Natural killer cell (primary cell): ENCODE results near the gene DLG5. TPM values are rescaled to one million over a fixed set of nuclear protein-coding genes. Genes with fewer than 3 reads are reported as not detected.

Experiments used
- ATAC-seq, 3 donors: fragments of 150-1000 bp in 2 of 3; fragments of 200-7000 bp in 1 of 3; cut with Tn5 transposase; 1 replicate in 1 of 3; 2 replicates in 2 of 3; pipeline ENCODE4 v1.10.0; 2021; ENCODE audit warnings: mild to moderate bottlenecking in 2 of 3, moderate library complexity in 2 of 3
- DNase-seq, 2 donors: peaks; one replicate each; pipeline versions ENCODE4 v3.0.0 to v3.0.0-alpha.2; 2013 to 2021; ENCODE audit warnings: mixed read lengths in 1 of 2
- H3K27ac ChIP-seq: one replicate; pipeline ENCODE4 v1.5.1; 2013; ENCODE audit warnings: mild to moderate bottlenecking, low read length
- H3K27me3 ChIP-seq: one replicate; pipeline ENCODE4 v1.6.1; 2013; ENCODE audit warnings: low read length; ENCODE audit not compliant: control insufficient read depth, insufficient read depth
- H3K36me3 ChIP-seq: one replicate; pipeline ENCODE4 v1.6.1; 2013; ENCODE audit warnings: low read length; ENCODE audit not compliant: control insufficient read depth, insufficient read depth
- H3K4me1 ChIP-seq: one replicate; pipeline ENCODE4 v1.6.1; 2013; ENCODE audit warnings: low read length; ENCODE audit not compliant: control insufficient read depth, insufficient read depth
- H3K4me3 ChIP-seq: one replicate; pipeline ENCODE4 v1.5.1; 2013; ENCODE audit warnings: low read length
- H3K9me3 ChIP-seq: one replicate; pipeline ENCODE4 v1.6.1; 2013; ENCODE audit warnings: low read length; ENCODE audit not compliant: control insufficient read depth, insufficient read depth
- H3K27ac Mint-ChIP-seq, 2 donors: one replicate each; pipeline ENCODE4 v1.8.0; 2022; ENCODE audit warnings: mild to moderate bottlenecking in 2 of 2, mixed read lengths in 2 of 2, moderate library complexity in 1 of 2
- H3K27me3 Mint-ChIP-seq, 2 donors: one replicate each; pipeline ENCODE4 v1.8.0; 2022; ENCODE audit warnings: low read depth in 2 of 2, mixed read lengths in 2 of 2
- H3K36me3 Mint-ChIP-seq: one replicate; pipeline ENCODE4 v1.8.0; 2022; ENCODE audit warnings: mixed read lengths
- H3K4me1 Mint-ChIP-seq, 2 donors: one replicate each; pipeline ENCODE4 v1.8.0; 2022; ENCODE audit warnings: mixed read lengths in 2 of 2
- H3K4me3 Mint-ChIP-seq: one replicate; pipeline ENCODE4 v1.8.0; 2022; ENCODE audit warnings: mild to moderate bottlenecking, moderate library complexity, mixed read lengths
- H3K9me3 Mint-ChIP-seq, 2 donors: one replicate each; pipeline ENCODE4 v1.8.0; 2022; ENCODE audit warnings: mixed read lengths in 2 of 2
- WGBS: methylation state at CpG from one replicate; pipeline ENCODE4 v1.1.7; 2013; ENCODE audit warnings: missing lambda C conversion rate; ENCODE audit not compliant: insufficient coverage; 5-methylcytosine and 5-hydroxymethylcytosine counted together
- intact Hi-C: fragments of 100-400 bp; cut with micrococcal nuclease; formaldehyde crosslinking; loops from one replicate; pipeline ENCODE4 v1.14.2; 2022
- total RNA-seq, 4 donors: library from RNA; stranded (reverse); fragments of 120-200 nt in 1 of 4; gene quantifications; one replicate each; pipeline versions ENCODE4 v1.2.3 to v1.2.4, GENCODE V29; 2013 to 2022
- TF ChIP-seq, protein P1 (sequence below): fragments of 200-600 bp; IDR thresholded peaks from one replicate; pipeline ENCODE4 v1.8.0; 2022; ENCODE audit warnings: antibody characterized with exemption

DLG5 gene
- total RNA-seq, 3 donors from 2014 or later (not counting 1 experiment from before 2014, with no cell fraction given) = 52.8 to 75.0 (median 52.9) TPM

DNA sequence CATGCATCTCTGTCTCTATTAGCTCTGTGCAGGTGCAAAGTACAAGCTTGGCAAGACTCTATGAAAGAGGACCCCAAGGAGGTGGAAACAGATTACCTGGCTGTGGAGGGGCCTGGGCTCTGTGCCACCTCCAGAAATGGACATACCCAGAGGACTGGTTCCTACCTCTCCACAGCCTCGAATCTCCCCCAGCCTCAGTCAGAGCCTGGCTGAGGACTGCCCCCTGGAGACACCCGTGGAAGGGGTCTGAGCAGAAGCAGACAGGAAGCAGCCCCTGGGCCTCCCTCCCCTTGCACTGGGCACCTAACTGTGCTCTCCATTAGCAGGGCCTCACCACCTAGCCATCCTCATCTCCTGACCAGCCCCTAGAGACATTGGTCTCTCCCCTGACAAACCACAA, 92.0 kb downstream of the DLG5 start:
- TF ChIP-seq, protein P1, sequence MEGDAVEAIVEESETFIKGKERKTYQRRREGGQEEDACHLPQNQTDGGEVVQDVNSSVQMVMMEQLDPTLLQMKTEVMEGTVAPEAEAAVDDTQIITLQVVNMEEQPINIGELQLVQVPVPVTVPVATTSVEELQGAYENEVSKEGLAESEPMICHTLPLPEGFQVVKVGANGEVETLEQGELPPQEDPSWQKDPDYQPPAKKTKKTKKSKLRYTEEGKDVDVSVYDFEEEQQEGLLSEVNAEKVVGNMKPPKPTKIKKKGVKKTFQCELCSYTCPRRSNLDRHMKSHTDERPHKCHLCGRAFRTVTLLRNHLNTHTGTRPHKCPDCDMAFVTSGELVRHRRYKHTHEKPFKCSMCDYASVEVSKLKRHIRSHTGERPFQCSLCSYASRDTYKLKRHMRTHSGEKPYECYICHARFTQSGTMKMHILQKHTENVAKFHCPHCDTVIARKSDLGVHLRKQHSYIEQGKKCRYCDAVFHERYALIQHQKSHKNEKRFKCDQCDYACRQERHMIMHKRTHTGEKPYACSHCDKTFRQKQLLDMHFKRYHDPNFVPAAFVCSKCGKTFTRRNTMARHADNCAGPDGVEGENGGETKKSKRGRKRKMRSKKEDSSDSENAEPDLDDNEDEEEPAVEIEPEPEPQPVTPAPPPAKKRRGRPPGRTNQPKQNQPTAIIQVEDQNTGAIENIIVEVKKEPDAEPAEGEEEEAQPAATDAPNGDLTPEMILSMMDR = no peak
- H3K27me3 Mint-ChIP-seq = no peaks in the 10 kb centered on the region
- peaks cover 25 to 32% of the 10 kb centered on the region in 2 donors for H3K4me1 Mint-ChIP-seq
- no peaks in the 10 kb centered on the region for H3K9me3 Mint-ChIP-seq
- ATAC-seq (no peak), DNase-seq (no peak)
- H3K9me3 ChIP-seq = no peaks in the 10 kb centered on the region
- no peak overlapping the region for H3K4me3 ChIP-seq
- H3K4me3 Mint-ChIP-seq = no peak overlapping the region
- peak overlapping the region; percentile 91 to 93 for H3K27ac Mint-ChIP-seq
- peaks cover 39% of the 10 kb centered on the region for H3K4me1 ChIP-seq
- H3K27ac ChIP-seq = no peak overlapping the region
- peaks cover 37% of the 10 kb centered on the region for H3K36me3 ChIP-seq
- 69% methylated on average over 2 of the region's 2 CpGs for WGBS
- H3K36me3 Mint-ChIP-seq = peaks cover 6% of the 10 kb centered on the region
- no peaks in the 10 kb centered on the region for H3K27me3 ChIP-seq
- intact Hi-C loops = no loop called here

DNA sequence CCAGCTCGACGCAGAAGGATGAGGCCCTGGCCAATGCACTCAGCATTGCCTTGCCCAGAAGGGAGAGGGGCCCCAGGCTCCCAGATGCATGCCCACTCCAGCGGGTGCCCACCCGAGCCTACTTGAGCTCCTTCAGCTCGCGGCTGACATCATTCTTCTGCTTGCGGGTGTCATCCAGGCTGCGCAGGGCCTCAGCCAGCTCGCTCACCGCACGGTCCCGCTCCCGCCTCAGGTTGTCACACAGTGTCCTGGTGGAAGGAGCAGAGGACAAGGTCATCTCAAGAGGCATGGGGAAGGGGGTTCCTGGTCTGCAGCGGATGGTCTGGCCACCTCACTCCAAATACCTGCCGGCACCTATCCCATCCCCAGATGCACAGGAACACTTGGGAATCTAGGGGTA, 92.8 kb downstream of the DLG5 start:
- Histone ChIP-seq H3K9me3 (no peaks in the 10 kb centered on the region), H3K27ac (no peak overlapping the region), H3K27me3 (no peaks in the 10 kb centered on the region), H3K36me3 (peaks cover 44% of the 10 kb centered on the region), H3K4me1 (peaks cover 39% of the 10 kb centered on the region), H3K4me3 (no peak overlapping the region)
- no peaks in the 10 kb centered on the region for H3K27me3 Mint-ChIP-seq
- 97% methylated on average over 15 of the region's 15 CpGs for WGBS
- no peak for ATAC-seq
- no peak overlapping the region for H3K4me3 Mint-ChIP-seq
- H3K9me3 Mint-ChIP-seq = no peaks in the 10 kb centered on the region
- peak overlapping the region in 1 of 2 donors; percentile 93 for H3K27ac Mint-ChIP-seq
- TF ChIP-seq, protein P1 = no peak
- peaks cover 6% of the 10 kb centered on the region for H3K36me3 Mint-ChIP-seq
- peaks cover 25 to 32% of the 10 kb centered on the region in 2 donors for H3K4me1 Mint-ChIP-seq
- DNase-seq = no peak
- intact Hi-C loops = no loop called here

GRCh38 chr10:77833225-77833624, 93.3 kb downstream of the DLG5 start:
- DNase-seq (no peak), ATAC-seq (no peak)
- H3K27me3 Mint-ChIP-seq = no peaks in the 10 kb centered on the region
- 96% methylated on average over 6 of the region's 6 CpGs for WGBS
- Histone ChIP-seq H3K4me3 (no peak overlapping the region), H3K27me3 (no peaks in the 10 kb centered on the region), H3K9me3 (no peaks in the 10 kb centered on the region), H3K36me3 (peaks cover 48% of the 10 kb centered on the region), H3K4me1 (peaks cover 39% of the 10 kb centered on the region), H3K27ac (no peak overlapping the region)
- no peak overlapping the region for H3K4me3 Mint-ChIP-seq
- H3K27ac Mint-ChIP-seq = peak overlapping the region; percentile 87 to 89
- intact Hi-C loops = no loop called here
- TF ChIP-seq, protein P1 = no peak
- no peaks in the 10 kb centered on the region for H3K9me3 Mint-ChIP-seq
- peaks cover 6% of the 10 kb centered on the region for H3K36me3 Mint-ChIP-seq
- peaks cover 25 to 32% of the 10 kb centered on the region in 2 donors for H3K4me1 Mint-ChIP-seq

GRCh38 chr10:77832238-77832637, 94.3 kb downstream of the DLG5 start:
- TF ChIP-seq, protein P1 = no peak
- WGBS = 45% methylated on average over 2 of the region's 2 CpGs
- Mint-ChIP-seq H3K4me1 (peaks cover 25 to 32% of the 10 kb centered on the region in 2 donors), H3K27me3 (no peaks in the 10 kb centered on the region), H3K4me3 (peak overlapping the region; percentile 57), H3K27ac (peak overlapping the region; percentile 87 to 89), H3K9me3 (no peaks in the 10 kb centered on the region), H3K36me3 (peaks cover 6% of the 10 kb centered on the region)
- H3K4me3 ChIP-seq = no peak overlapping the region
- H3K4me1 ChIP-seq = peaks cover 33% of the 10 kb centered on the region
- ATAC-seq (peak in 2 of 3 donors; percentile 25 to 51), DNase-seq (peak in 1 of 2 donors; percentile 74)
- no peaks in the 10 kb centered on the region for H3K27me3 ChIP-seq
- H3K27ac ChIP-seq = peak overlapping the region; percentile 61
- intact Hi-C loops = no loop called here
- peaks cover 49% of the 10 kb centered on the region for H3K36me3 ChIP-seq
- H3K9me3 ChIP-seq = no peaks in the 10 kb centered on the region
